Measurements from ENCODE around the gene PCBP2.
"Not testable (repeated sequence)": the region's sequence is repeated elsewhere in the genome, so short reads cannot be mapped to it uniquely, and the experiment has no call there.

DNA sequence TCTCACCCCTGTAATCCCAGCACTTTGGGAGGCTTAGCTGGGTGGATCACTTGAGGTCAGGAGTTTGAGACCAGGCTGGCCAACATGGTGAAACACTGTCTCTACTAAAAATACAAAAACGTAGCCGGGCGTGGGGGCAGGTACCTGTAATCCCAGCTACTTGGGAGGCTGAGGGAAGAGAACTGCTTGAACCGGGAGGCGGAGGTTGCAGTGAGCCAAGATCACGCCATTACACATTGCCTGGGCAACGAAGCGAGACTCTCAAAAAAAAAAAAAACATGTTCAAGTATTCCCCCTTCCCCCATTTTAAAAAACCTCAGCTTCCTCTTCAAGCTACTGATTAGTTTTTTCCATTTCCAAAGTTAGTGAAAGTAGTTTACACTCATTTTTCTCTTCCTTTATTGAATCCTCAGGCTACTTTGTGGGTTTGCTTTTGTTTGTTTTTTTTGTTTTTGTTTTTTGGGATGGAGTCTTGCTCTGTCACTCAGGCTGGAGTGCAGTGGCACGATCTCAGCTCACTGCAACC, 34.5 kb upstream of the PCBP2 start:
- TF ChIP-seq NFIC (IDR thresholded peaks at IDR 0.05; ENCODE audit: borderline replicate concordance); CTCF (IDR thresholded peaks at IDR 0.05); POLR2AphosphoS5 (IDR thresholded peaks at IDR 0.05; ENCODE audit: low read depth, low read length); TEAD4 (IDR thresholded peaks at IDR 0.05; ENCODE audit: borderline replicate concordance, insufficient read depth); EP300 (IDR thresholded peaks at IDR 0.05; ENCODE audit: borderline replicate concordance in 1 of 2, low read depth in 1 of 2, low read length in 1 of 2); FOXM1 (IDR thresholded peaks at IDR 0.05; ENCODE audit: low read depth); IRF3 (IDR thresholded peaks at IDR 0.05; ENCODE audit: low read depth, low read length); MEF2A (IDR thresholded peaks at IDR 0.05; ENCODE audit: borderline replicate concordance, low read depth); TAF1 (IDR thresholded peaks at IDR 0.05; ENCODE audit: borderline replicate concordance, low read depth, low read length); MXI1 (IDR thresholded peaks at IDR 0.05; ENCODE audit: low read depth, low read length); RAD21 (IDR thresholded peaks at IDR 0.05; ENCODE audit: low read length); GABPA (IDR thresholded peaks at IDR 0.05; ENCODE audit: low read depth): not testable (repeated sequence)
- TF ChIP-seq, protein P1, sequence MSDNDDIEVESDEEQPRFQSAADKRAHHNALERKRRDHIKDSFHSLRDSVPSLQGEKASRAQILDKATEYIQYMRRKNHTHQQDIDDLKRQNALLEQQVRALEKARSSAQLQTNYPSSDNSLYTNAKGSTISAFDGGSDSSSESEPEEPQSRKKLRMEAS (IDR thresholded peaks at IDR 0.05; ENCODE audit: low read depth), result not testable (repeated sequence)
